ENCODE measurements around the gene SPTBN4.

SPTBN4 gene

DNA sequence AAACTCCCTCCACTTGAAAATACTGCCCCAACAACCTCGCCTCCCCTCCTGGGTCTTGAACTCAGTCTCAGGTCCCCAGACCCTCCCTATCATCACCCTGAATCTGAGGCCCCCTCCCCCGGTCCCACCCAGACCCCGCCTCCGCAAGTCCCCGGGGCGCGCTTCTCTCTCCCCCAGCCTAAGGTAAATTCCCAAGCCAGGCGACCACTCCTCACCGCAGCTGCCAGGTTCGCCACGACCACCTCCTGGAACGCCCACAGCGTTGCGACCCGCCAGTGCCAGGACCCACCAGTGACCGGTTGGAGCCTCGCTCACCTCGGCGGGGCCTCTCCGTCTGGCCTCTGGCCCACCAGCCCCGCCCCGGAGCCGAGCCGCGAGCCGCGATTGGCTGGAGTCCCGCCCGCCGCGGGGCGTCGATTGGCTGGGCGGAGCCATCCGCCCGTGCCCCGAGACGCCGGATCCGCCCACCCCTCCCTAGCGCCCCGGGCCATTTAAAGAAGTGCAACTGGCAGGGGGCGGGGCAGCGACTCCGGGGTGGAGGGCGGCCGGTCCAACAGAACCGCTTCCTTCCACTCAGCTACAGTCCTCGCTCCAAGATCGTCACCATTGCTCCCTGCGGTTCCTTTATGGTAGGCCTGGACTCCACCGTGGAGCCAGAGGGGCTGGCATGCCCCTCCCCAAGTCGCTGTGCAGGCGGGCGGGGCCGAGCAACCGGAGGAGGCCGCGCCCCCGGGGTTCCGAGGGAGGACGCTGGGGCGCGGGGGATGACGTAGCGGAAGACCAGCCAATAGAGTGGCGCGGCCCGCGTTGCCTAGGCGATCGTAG lies 22.6 kb upstream of the SPTBN4 start, which contains the start of gene SERTAD3:
SERTAD3 (minus strand) TSS at position 336 of the 825 bp plus-strand sequence. CDS start 2,255 bp downstream, outside the sequence.
- Histone ChIP-seq H3K36me3 (ENCODE audit: insufficient read depth, low read length) (peaks cover 12% of the 10 kb centered on the region; the same call in 1 of the 2 replicates), H3K4me2 (ENCODE audit: low read depth, low read length, poor library complexity, severe bottlenecking) (peak within 1 kb of the TSS; percentile 96), H4K20me1 (ENCODE audit: insufficient read depth, low read length, poor library complexity, severe bottlenecking) (peaks cover 19% of the 10 kb centered on the region), H3K4me1 (ENCODE audit: insufficient read depth, low read length, poor library complexity, severe bottlenecking) (peaks cover 18% of the 10 kb centered on the region), H3K4me3 (ENCODE audit: low read length, poor library complexity, severe bottlenecking) (peak within 1 kb of the TSS; percentile 87), H3K9me3 (ENCODE audit: insufficient read depth, low read depth, low read length) (no peaks in the 10 kb centered on the region), H3K27me3 (ENCODE audit: insufficient read depth, low read length, poor library complexity, severe bottlenecking) (no peaks in the 10 kb centered on the region), H2AFZ (ENCODE audit: low read length) (peak within 1 kb of the TSS; percentile 98), H3F3A (ENCODE audit: low read depth) (no peaks in the 10 kb centered on the region), H3K79me2 (ENCODE audit: insufficient read depth, low read length) (peaks cover 19% of the 10 kb centered on the region), H3K9me2 (replicated peaks; ENCODE audit: low read depth, low read length) (no peaks in the 10 kb centered on the region), H3K9ac (ENCODE audit: low read depth, low read length, poor library complexity, severe bottlenecking) (peak within 1 kb of the TSS; percentile 94)
- TF ChIP-seq EZH2phosphoT487 (IDR thresholded peaks at IDR 0.05; ENCODE audit: borderline replicate concordance) (no peak), CTCF (conservative IDR thresholded peaks at IDR 0.05; ENCODE audit: low read length) (no peak)

- H2AFZ ChIP-seq (ENCODE audit: low read length), result peak overlapping the region; percentile 98
- peaks cover 12% of the 10 kb centered on the region; the same call in 1 of the 2 replicates for H3K36me3 ChIP-seq (ENCODE audit: insufficient read depth, low read length)
- no peaks in the 10 kb centered on the region for H3F3A ChIP-seq (ENCODE audit: low read depth)
- TF ChIP-seq EZH2phosphoT487 (IDR thresholded peaks at IDR 0.05; ENCODE audit: borderline replicate concordance), result no peak
- TF ChIP-seq CTCF (conservative IDR thresholded peaks at IDR 0.05; ENCODE audit: low read length), result peak; percentile 50
- H3K9me2 ChIP-seq (replicated peaks; ENCODE audit: low read depth, low read length), result no peaks in the 10 kb centered on the region
- peak overlapping the region; percentile 94 for H3K9ac ChIP-seq (ENCODE audit: low read depth, low read length, poor library complexity, severe bottlenecking)
- no peaks in the 10 kb centered on the region for H3K9me3 ChIP-seq (ENCODE audit: insufficient read depth, low read depth, low read length)
- H3K4me3 ChIP-seq (ENCODE audit: low read length, poor library complexity, severe bottlenecking), result peak overlapping the region; percentile 87
- H3K4me1 ChIP-seq (ENCODE audit: insufficient read depth, low read length, poor library complexity, severe bottlenecking), result peaks cover 18% of the 10 kb centered on the region
- H3K79me2 ChIP-seq (ENCODE audit: insufficient read depth, low read length), result peaks cover 19% of the 10 kb centered on the region
- peaks cover 19% of the 10 kb centered on the region for H4K20me1 ChIP-seq (ENCODE audit: insufficient read depth, low read length, poor library complexity, severe bottlenecking)
- no peaks in the 10 kb centered on the region for H3K27me3 ChIP-seq (ENCODE audit: insufficient read depth, low read length, poor library complexity, severe bottlenecking)
- peak overlapping the region; percentile 96 for H3K4me2 ChIP-seq (ENCODE audit: low read depth, low read length, poor library complexity, severe bottlenecking)
Observed at GRCh38 chr19:40444825-40445312, 21.9 kb upstream of the SPTBN4 start.

GRCh38 chr19:40445780-40446262 lies 21.0 kb upstream of the SPTBN4 start:
- no peak for TF ChIP-seq EZH2phosphoT487 (IDR thresholded peaks at IDR 0.05; ENCODE audit: borderline replicate concordance)
- TF ChIP-seq CTCF (conservative IDR thresholded peaks at IDR 0.05; ENCODE audit: low read length), result no peak
- no peaks in the 10 kb centered on the region for H3K9me2 ChIP-seq (replicated peaks; ENCODE audit: low read depth, low read length)
- H3K4me1 ChIP-seq (ENCODE audit: insufficient read depth, low read length, poor library complexity, severe bottlenecking), result peaks cover 18% of the 10 kb centered on the region
- H3K36me3 ChIP-seq (ENCODE audit: insufficient read depth, low read length), result peaks cover 7% of the 10 kb centered on the region; the same call in 1 of the 2 replicates
- H3K4me3 ChIP-seq (ENCODE audit: low read length, poor library complexity, severe bottlenecking), result no peak overlapping the region
- no peak overlapping the region for H3K4me2 ChIP-seq (ENCODE audit: low read depth, low read length, poor library complexity, severe bottlenecking)
- no peaks in the 10 kb centered on the region for H3K27me3 ChIP-seq (ENCODE audit: insufficient read depth, low read length, poor library complexity, severe bottlenecking)
- H3K79me2 ChIP-seq (ENCODE audit: insufficient read depth, low read length), result peaks cover 19% of the 10 kb centered on the region
- no peak overlapping the region for H2AFZ ChIP-seq (ENCODE audit: low read length)
- peaks cover 19% of the 10 kb centered on the region for H4K20me1 ChIP-seq (ENCODE audit: insufficient read depth, low read length, poor library complexity, severe bottlenecking)
- no peaks in the 10 kb centered on the region for H3F3A ChIP-seq (ENCODE audit: low read depth)
- no peaks in the 10 kb centered on the region for H3K9me3 ChIP-seq (ENCODE audit: insufficient read depth, low read depth, low read length)
- H3K9ac ChIP-seq (ENCODE audit: low read depth, low read length, poor library complexity, severe bottlenecking), result no peak overlapping the region

Measured in Loucy (cell line).